ENCODE measurements around the gene DDX1.
"Not testable (repeated sequence)": the region's sequence is repeated elsewhere in the genome, so short reads cannot be mapped to it uniquely, and the experiment has no call there.

Gene DDX1

GRCh38 chr2:15678909-15679308, 87.2 kb downstream of the DDX1 start:
- no peak for DNase-seq

- no peak for DNase-seq
These were observed 87.8 kb downstream of the DDX1 start for GRCh38 chr2:15679386-15679924.

GRCh38 chr2:15680132-15680531, 88.5 kb downstream of the DDX1 start:
- DNase-seq = not testable (repeated sequence)

All from inflammatory macrophage (primary cell).